K562 (cell line): ENCODE results near the gene PTPMT1. TPM values are rescaled to one million over a fixed set of nuclear protein-coding genes. Genes with fewer than 3 reads are reported as not detected.
A peak's percentile ranks its signal among the peaks of the same experiment; 100 is the strongest.

Experiments
- CEBPG ChIP-seq, 3 experiments: fragments of 200-800 bp in 1 of 3; sonication (Bioruptor generic) in 1 of 3; sonication (generic) in 1 of 3; formaldehyde crosslinking in 1 of 3; IDR thresholded peaks in 2 of 3; conservative IDR thresholded peaks in 1 of 3; 2 replicates each; pipeline versions ENCODE4 v1.6.1 to v1.8.0; 2016 to 2022; ENCODE audit warnings: missing compliant biosample characterization in 2 of 3, missing genetic modification characterization in 2 of 3, mild to moderate bottlenecking in 1 of 3, missing genetic modification reagents in 1 of 3
- FOSL1 ChIP-seq: fragments of 200-800 bp; sonication (Bioruptor generic); conservative IDR thresholded peaks from 2 replicates; pipeline ENCODE4 v1.6.1; 2016; ENCODE audit warnings: missing genetic modification characterization, missing compliant biosample characterization
- GABPB2 ChIP-seq: fragments of 250-450 bp; sonication (Bioruptor Pico); conservative IDR thresholded peaks from 2 replicates; pipeline ENCODE4 v1.5.1; 2021; ENCODE audit warnings: mild to moderate bottlenecking
- GATA2 ChIP-seq: sonication (generic); formaldehyde crosslinking; IDR thresholded peaks from 2 replicates; pipeline ENCODE4 v1.4.0; 2020; ENCODE audit warnings: mild to moderate bottlenecking, missing genetic modification reagents
- KLF13 ChIP-seq: fragments of 450-650 bp; IDR thresholded peaks from 2 replicates; pipeline ENCODE4 v1.6.1; 2016; ENCODE audit warnings: missing genetic modification characterization, low read depth, mild to moderate bottlenecking, missing compliant biosample characterization, moderate library complexity, borderline replicate concordance
- MXI1 ChIP-seq: IDR thresholded peaks from 2 replicates; pipeline ENCODE4 v1.6.1; 2011; ENCODE audit warnings: low read depth, mild to moderate bottlenecking, improper control_type of control experiment, low read length
- RAD21 ChIP-seq, 2 experiments: fragments of 250-450 bp in 1 of 2; fragments of 450-650 bp in 1 of 2; sonication (Bioruptor Pico) in 1 of 2; formaldehyde crosslinking in 1 of 2; IDR thresholded peaks in 1 of 2; conservative IDR thresholded peaks in 1 of 2; 2 replicates each; pipeline versions ENCODE4 v1.4.0 to v1.8.0; 2020 to 2022; ENCODE audit warnings: mild to moderate bottlenecking in 2 of 2, moderate library complexity in 1 of 2
- ZNF785 ChIP-seq: fragments of 250-450 bp; sonication (Bioruptor Pico); IDR thresholded peaks from 2 replicates; pipeline ENCODE4 v1.4.0; 2020; ENCODE audit warnings: mild to moderate bottlenecking
- polyA plus RNA-seq, 8 experiments: library from polyadenylated mRNA; depleted of rRNA in 4 of 8; stranded (reverse) in 5 of 8; unstranded in 3 of 8; fragments of >200 nt; fragmentation: Nextera tagmentation in 2 of 8; fragmentation: Illumina TruSeq in 1 of 8; extraction: Ambion mirVana in 2 of 8; extraction: Trizol in 1 of 8; gene quantifications; 2 replicates each; pipeline versions ENCODE4 v1.2.1 to v1.2.3, GENCODE V29; 2011 to 2014; ENCODE audit warnings: inconsistent platforms in 1 of 8, missing spikeins in 1 of 8
- total RNA-seq, 7 experiments: library from RNA; depleted of rRNA in 6 of 7; stranded (reverse); fragments of >200 nt in 6 of 7; fragmentation: Illumina TruSeq in 2 of 7; extraction: Trizol in 2 of 7; gene quantifications; 2 replicates each; pipeline versions ENCODE4 v1.2.1 to v1.2.3, GENCODE V29; 2011 to 2021; ENCODE audit warnings: low replicate concordance in 1 of 7
- TF ChIP-seq, protein P1 (sequence below): fragments of 250-450 bp; sonication (Bioruptor Pico); IDR thresholded peaks from 2 replicates; pipeline ENCODE4 v1.5.0; 2022; ENCODE audit warnings: mild to moderate bottlenecking
- TF ChIP-seq, protein P2 (sequence below): fragments of 200-600 bp; sonication (generic); IDR thresholded peaks from one replicate; pipeline ENCODE4 v1.6.1; 2012; ENCODE audit warnings: mild to moderate bottlenecking, low read depth, low read length, inconsistent platforms
- TF ChIP-seq, protein P3 (sequence below): fragments of 450-650 bp; IDR thresholded peaks from 2 replicates; pipeline ENCODE4 v1.6.1; 2016

PTPMT1 gene
- total and polyA plus RNA-seq, 9 of the 15 experiments (the other 6 are each of a cell fraction or from before 2014, with no cell fraction given) = 10.4 to 140 (median 67.2) TPM

DNA sequence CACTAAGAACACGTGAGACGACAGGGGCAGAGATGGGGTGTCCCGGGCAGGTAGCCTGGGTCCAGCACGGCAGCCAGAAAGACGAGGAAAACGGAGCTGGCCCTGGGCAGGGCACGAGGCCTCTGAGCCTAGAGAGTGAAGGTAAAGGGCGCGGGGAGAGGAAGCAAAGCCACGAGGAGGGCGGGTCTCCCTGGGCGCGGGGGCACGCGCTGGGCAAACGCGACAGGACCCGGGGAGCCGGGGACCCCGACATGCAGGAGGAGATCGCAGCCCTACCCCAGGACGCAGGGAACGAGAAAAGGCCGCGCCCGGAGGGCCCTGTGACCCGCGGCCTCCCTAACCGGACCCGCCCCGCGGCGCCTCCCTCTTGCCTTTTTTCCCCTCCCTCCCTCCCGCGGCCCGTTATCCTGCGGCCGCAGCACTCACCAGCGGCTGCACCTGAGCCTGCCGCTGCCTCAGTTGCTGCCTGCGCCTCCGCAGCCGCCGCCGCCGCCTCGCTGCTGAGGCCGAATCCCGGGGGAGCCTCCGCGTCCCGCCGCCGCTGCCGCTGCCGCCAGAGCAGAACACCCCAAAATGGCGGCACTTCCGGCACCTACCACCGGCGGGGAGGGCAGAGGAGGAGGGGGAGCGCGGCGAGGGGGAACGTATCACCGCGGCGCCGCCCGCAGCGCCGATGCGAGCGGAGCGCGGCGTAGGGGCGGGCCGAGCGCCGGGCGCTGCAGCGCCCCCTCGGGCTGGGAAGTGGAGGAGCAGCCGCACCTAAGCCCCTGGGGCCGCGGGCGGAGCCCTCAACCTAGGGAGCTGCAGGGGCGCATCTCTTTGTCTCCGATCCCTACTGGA, 12.6 kb upstream of the PTPMT1 start, which contains the start of gene CELF1 (continued):
- TF ChIP-seq, protein P1, sequence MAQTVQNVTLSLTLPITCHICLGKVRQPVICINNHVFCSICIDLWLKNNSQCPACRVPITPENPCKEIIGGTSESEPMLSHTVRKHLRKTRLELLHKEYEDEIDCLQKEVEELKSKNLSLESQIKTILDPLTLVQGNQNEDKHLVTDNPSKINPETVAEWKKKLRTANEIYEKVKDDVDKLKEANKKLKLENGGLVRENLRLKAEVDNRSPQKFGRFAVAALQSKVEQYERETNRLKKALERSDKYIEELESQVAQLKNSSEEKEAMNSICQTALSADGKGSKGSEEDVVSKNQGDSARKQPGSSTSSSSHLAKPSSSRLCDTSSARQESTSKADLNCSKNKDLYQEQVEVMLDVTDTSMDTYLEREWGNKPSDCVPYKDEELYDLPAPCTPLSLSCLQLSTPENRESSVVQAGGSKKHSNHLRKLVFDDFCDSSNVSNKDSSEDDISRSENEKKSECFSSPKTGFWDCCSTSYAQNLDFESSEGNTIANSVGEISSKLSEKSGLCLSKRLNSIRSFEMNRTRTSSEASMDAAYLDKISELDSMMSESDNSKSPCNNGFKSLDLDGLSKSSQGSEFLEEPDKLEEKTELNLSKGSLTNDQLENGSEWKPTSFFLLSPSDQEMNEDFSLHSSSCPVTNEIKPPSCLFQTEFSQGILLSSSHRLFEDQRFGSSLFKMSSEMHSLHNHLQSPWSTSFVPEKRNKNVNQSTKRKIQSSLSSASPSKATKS (CRISPR knock-in tag) = no peak
- TF ChIP-seq KLF13 (tag) = peak; percentile 42; the same call in 1 of the 2 replicates
- TF ChIP-seq FOSL1 = no peak
- no peak for TF ChIP-seq GABPB2 (CRISPR knock-in tag)
- TF ChIP-seq ZNF785 (CRISPR knock-in tag) = no peak
- no peak; the same call in 1 of the 2 replicates for TF ChIP-seq CEBPG (CRISPR knock-in tag; IDR thresholded peaks at IDR 0.05)
- TF ChIP-seq CEBPG (tag; conservative IDR thresholded peaks at IDR 0.05 in 1 of 2, IDR thresholded peaks at IDR 0.05 in 1 of 2) = no peak
- 0 out of 2 replicates have a peak, but pooled peaks have one; percentile 13 for TF ChIP-seq MXI1
- TF ChIP-seq, protein P2, sequence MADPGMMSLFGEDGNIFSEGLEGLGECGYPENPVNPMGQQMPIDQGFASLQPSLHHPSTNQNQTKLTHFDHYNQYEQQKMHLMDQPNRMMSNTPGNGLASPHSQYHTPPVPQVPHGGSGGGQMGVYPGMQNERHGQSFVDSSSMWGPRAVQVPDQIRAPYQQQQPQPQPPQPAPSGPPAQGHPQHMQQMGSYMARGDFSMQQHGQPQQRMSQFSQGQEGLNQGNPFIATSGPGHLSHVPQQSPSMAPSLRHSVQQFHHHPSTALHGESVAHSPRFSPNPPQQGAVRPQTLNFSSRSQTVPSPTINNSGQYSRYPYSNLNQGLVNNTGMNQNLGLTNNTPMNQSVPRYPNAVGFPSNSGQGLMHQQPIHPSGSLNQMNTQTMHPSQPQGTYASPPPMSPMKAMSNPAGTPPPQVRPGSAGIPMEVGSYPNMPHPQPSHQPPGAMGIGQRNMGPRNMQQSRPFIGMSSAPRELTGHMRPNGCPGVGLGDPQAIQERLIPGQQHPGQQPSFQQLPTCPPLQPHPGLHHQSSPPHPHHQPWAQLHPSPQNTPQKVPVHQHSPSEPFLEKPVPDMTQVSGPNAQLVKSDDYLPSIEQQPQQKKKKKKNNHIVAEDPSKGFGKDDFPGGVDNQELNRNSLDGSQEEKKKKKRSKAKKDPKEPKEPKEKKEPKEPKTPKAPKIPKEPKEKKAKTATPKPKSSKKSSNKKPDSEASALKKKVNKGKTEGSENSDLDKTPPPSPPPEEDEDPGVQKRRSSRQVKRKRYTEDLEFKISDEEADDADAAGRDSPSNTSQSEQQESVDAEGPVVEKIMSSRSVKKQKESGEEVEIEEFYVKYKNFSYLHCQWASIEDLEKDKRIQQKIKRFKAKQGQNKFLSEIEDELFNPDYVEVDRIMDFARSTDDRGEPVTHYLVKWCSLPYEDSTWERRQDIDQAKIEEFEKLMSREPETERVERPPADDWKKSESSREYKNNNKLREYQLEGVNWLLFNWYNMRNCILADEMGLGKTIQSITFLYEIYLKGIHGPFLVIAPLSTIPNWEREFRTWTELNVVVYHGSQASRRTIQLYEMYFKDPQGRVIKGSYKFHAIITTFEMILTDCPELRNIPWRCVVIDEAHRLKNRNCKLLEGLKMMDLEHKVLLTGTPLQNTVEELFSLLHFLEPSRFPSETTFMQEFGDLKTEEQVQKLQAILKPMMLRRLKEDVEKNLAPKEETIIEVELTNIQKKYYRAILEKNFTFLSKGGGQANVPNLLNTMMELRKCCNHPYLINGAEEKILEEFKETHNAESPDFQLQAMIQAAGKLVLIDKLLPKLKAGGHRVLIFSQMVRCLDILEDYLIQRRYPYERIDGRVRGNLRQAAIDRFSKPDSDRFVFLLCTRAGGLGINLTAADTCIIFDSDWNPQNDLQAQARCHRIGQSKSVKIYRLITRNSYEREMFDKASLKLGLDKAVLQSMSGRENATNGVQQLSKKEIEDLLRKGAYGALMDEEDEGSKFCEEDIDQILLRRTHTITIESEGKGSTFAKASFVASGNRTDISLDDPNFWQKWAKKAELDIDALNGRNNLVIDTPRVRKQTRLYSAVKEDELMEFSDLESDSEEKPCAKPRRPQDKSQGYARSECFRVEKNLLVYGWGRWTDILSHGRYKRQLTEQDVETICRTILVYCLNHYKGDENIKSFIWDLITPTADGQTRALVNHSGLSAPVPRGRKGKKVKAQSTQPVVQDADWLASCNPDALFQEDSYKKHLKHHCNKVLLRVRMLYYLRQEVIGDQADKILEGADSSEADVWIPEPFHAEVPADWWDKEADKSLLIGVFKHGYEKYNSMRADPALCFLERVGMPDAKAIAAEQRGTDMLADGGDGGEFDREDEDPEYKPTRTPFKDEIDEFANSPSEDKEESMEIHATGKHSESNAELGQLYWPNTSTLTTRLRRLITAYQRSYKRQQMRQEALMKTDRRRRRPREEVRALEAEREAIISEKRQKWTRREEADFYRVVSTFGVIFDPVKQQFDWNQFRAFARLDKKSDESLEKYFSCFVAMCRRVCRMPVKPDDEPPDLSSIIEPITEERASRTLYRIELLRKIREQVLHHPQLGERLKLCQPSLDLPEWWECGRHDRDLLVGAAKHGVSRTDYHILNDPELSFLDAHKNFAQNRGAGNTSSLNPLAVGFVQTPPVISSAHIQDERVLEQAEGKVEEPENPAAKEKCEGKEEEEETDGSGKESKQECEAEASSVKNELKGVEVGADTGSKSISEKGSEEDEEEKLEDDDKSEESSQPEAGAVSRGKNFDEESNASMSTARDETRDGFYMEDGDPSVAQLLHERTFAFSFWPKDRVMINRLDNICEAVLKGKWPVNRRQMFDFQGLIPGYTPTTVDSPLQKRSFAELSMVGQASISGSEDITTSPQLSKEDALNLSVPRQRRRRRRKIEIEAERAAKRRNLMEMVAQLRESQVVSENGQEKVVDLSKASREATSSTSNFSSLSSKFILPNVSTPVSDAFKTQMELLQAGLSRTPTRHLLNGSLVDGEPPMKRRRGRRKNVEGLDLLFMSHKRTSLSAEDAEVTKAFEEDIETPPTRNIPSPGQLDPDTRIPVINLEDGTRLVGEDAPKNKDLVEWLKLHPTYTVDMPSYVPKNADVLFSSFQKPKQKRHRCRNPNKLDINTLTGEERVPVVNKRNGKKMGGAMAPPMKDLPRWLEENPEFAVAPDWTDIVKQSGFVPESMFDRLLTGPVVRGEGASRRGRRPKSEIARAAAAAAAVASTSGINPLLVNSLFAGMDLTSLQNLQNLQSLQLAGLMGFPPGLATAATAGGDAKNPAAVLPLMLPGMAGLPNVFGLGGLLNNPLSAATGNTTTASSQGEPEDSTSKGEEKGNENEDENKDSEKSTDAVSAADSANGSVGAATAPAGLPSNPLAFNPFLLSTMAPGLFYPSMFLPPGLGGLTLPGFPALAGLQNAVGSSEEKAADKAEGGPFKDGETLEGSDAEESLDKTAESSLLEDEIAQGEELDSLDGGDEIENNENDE = no peak
- peak; percentile 22 to 54; a peak in 3 of 4 replicates for TF ChIP-seq RAD21 (CRISPR knock-in tag; conservative IDR thresholded peaks at IDR 0.05 in 1 of 2, IDR thresholded peaks at IDR 0.05 in 1 of 2)
- TF ChIP-seq, protein P3, sequence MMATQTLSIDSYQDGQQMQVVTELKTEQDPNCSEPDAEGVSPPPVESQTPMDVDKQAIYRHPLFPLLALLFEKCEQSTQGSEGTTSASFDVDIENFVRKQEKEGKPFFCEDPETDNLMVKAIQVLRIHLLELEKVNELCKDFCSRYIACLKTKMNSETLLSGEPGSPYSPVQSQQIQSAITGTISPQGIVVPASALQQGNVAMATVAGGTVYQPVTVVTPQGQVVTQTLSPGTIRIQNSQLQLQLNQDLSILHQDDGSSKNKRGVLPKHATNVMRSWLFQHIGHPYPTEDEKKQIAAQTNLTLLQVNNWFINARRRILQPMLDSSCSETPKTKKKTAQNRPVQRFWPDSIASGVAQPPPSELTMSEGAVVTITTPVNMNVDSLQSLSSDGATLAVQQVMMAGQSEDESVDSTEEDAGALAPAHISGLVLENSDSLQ = no peak
- TF ChIP-seq GATA2 (CRISPR knock-in tag) = no peak
